Measurements from ENCODE around the gene EYA4.

DNA sequence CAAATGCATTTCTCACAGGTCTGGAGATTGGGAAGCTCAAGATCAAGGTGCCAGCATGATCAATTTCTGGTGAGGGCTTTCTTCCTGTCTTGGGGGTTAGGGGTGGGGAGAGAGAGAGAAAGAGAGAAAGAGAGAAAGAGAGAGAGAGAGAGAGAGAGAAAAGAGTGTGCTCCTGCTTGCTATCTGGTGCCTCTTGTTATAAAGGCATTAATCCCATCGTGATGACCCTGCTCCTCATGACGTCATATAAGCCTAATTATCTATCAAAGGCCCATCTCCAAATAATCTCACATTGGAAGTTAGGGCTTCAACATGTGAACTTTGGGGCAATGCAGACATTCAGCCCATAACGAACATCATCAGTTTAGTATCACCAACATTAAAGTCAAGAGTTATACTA lies 114.8 kb downstream of the EYA4 start:
- TF ChIP-seq, protein P1, sequence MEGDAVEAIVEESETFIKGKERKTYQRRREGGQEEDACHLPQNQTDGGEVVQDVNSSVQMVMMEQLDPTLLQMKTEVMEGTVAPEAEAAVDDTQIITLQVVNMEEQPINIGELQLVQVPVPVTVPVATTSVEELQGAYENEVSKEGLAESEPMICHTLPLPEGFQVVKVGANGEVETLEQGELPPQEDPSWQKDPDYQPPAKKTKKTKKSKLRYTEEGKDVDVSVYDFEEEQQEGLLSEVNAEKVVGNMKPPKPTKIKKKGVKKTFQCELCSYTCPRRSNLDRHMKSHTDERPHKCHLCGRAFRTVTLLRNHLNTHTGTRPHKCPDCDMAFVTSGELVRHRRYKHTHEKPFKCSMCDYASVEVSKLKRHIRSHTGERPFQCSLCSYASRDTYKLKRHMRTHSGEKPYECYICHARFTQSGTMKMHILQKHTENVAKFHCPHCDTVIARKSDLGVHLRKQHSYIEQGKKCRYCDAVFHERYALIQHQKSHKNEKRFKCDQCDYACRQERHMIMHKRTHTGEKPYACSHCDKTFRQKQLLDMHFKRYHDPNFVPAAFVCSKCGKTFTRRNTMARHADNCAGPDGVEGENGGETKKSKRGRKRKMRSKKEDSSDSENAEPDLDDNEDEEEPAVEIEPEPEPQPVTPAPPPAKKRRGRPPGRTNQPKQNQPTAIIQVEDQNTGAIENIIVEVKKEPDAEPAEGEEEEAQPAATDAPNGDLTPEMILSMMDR (conservative IDR thresholded peaks at IDR 0.05; ENCODE audit: low read depth, low read length) = no peak
- TF ChIP-seq EZH2 (IDR thresholded peaks at IDR 0.05; ENCODE audit: low read length, unreplicated experiment) (no peak), EZH2phosphoT487 (IDR thresholded peaks at IDR 0.05; ENCODE audit: borderline replicate concordance, low read length) (no peak)

Data from PC-3 (cell line).